ENCODE results near the gene CYTH1.

GRCh38 chr17:78718575-78719208 is 63.4 kb downstream of the CYTH1 start:
- TF ChIP-seq CTCF (IDR thresholded peaks at IDR 0.05), result no peak
- no peak for TF ChIP-seq POLR2A (IDR thresholded peaks at IDR 0.05)
